ENCODE data around the gene ASB11. TPM values are rescaled to one million over a fixed set of nuclear protein-coding genes. Genes with fewer than 3 reads are reported as not detected.

ASB11 gene
- total RNA-seq, 1 experiment from 2014 or later: not detected

GRCh38 chrX:15233416-15234015 is 81.9 kb downstream of the ASB11 start:
- TF ChIP-seq CTCF (conservative IDR thresholded peaks at IDR 0.05; ENCODE audit: low read depth, low read length): no peak
- no peak for TF ChIP-seq EZH2phosphoT487 (IDR thresholded peaks at IDR 0.05; ENCODE audit: borderline replicate concordance, low read length)
- TF ChIP-seq EZH2 (IDR thresholded peaks at IDR 0.05; ENCODE audit: low read length, unreplicated experiment): no peak
- CTCF ChIA-PET: no interaction called here
- Histone ChIP-seq H3K4me3 (ENCODE audit: low read length) (no peak overlapping the region), H3K27ac (ENCODE audit: low read length) (peak overlapping the region; percentile 26), H3F3A (ENCODE audit: low read length, unreplicated experiment) (no peaks in the 10 kb centered on the region), H2AFZ (ENCODE audit: low read length) (no peak overlapping the region), H3K9me3 (ENCODE audit: low read length) (no peaks in the 10 kb centered on the region), H3K79me2 (ENCODE audit: low read length) (no peaks in the 10 kb centered on the region), H3K9me2 (replicated peaks; ENCODE audit: low read length) (no peaks in the 10 kb centered on the region), H3K36me3 (ENCODE audit: low read depth, low read length) (no peaks in the 10 kb centered on the region), H4K20me1 (ENCODE audit: low read length) (no peaks in the 10 kb centered on the region), H3K4me2 (ENCODE audit: low read length) (peak overlapping the region; percentile 36), H3K27me3 (ENCODE audit: low read length) (no peaks in the 10 kb centered on the region), H3K9ac (ENCODE audit: low read length) (no peak overlapping the region), H3K4me1 (ENCODE audit: insufficient read depth, low read length) (peaks cover 9% of the 10 kb centered on the region)
- intact Hi-C loops (cut with micrococcal nuclease): no loop called here
- POLR2A ChIA-PET (ENCODE audit: unreplicated experiment): no interaction called here
- ATAC-seq (peak; percentile 76), DNase-seq (peak; percentile 56)
- no TSS peak for BruUV-seq (replicated peaks)

Other genes with a start within 250 kb of the ASB11 start
- gene ASB9, start 45.6 kb downstream of the ASB11 start, total RNA-seq (2014; rRNA removed): 31.5 and 32.1 TPM in 2 replicates
- gene PIGA, start 19.9 kb upstream of the ASB11 start, total RNA-seq (2014; rRNA removed): 11.5 and 17.9 TPM in 2 replicates
- not detected in 2 replicates for gene VEGFD, start 68.8 kb upstream of the ASB11 start, total RNA-seq (2014; rRNA removed)
- gene PIR, start 177.7 kb upstream of the ASB11 start, total RNA-seq (2014; rRNA removed): 48.6 and 50.8 TPM in 2 replicates
- not detected in 2 replicates for gene BMX, start 185.2 kb upstream of the ASB11 start, total RNA-seq (2014; rRNA removed)